MCF 10A (cell line): ENCODE results near the gene ZDHHC18. TPM values are rescaled to one million over a fixed set of nuclear protein-coding genes. Genes with fewer than 3 reads are reported as not detected.
A peak's percentile ranks its signal among the peaks of the same experiment; 100 is the strongest.

Experiments
- BruUV-seq: library from RNA; stranded (reverse); fragments of 400-500 nt; replicated peaks from 2 replicates; lab custom pipeline; 2021; lab: Mats Ljungman, UMichigan
- CTCF ChIA-PET: fragments of 300-600 bp; sonication (Branson Sonifier 250); formaldehyde crosslinking; extraction: SDS; loops from one replicate; lab custom pipeline; 2021; ENCODE audit warnings: antibody characterized with exemption, inconsistent platforms; lab: Yijun Ruan, JAX
- POLR2A ChIA-PET: fragments of 300-600, 350-650 bp; sonication (Branson Sonifier 250); formaldehyde crosslinking; extraction: SDS; loops from one replicate; lab custom pipeline; 2020; ENCODE audit warnings: antibody characterized with exemption, inconsistent platforms; lab: Yijun Ruan, JAX
- DNase-seq: peaks from one replicate; pipeline ENCODE4 v3.0.0-alpha.2; 2018; ENCODE audit not compliant: unreplicated experiment
- H3K27ac Mint-ChIP-seq: one replicate; pipeline ENCODE4 v1.8.0; 2022; ENCODE audit warnings: mild to moderate bottlenecking, low read depth, mixed read lengths; ENCODE audit not compliant: unreplicated experiment
- H3K27me3 Mint-ChIP-seq: one replicate; pipeline ENCODE4 v1.8.0; 2022; ENCODE audit warnings: mixed read lengths; ENCODE audit not compliant: insufficient read depth, unreplicated experiment
- H3K36me3 Mint-ChIP-seq: one replicate; pipeline ENCODE4 v1.8.0; 2022; ENCODE audit warnings: mild to moderate bottlenecking, moderate library complexity, mixed read lengths; ENCODE audit not compliant: insufficient read depth, unreplicated experiment
- H3K4me1 Mint-ChIP-seq: one replicate; pipeline ENCODE4 v1.8.0; 2022; ENCODE audit warnings: mixed read lengths; ENCODE audit not compliant: insufficient read depth, unreplicated experiment
- H3K4me3 Mint-ChIP-seq: one replicate; pipeline ENCODE4 v1.8.0; 2022; ENCODE audit warnings: mild to moderate bottlenecking, moderate library complexity, mixed read lengths; ENCODE audit not compliant: unreplicated experiment
- H3K9me3 Mint-ChIP-seq: one replicate; pipeline ENCODE4 v1.8.0; 2022; ENCODE audit warnings: mixed read lengths; ENCODE audit not compliant: unreplicated experiment
- intact Hi-C: fragments of 100-400 bp; cut with micrococcal nuclease; formaldehyde crosslinking; loops from 2 replicates; pipeline ENCODE4 v1.14.1; 2022
- total RNA-seq: library from RNA; stranded (reverse); gene quantifications from 2 replicates; pipeline ENCODE4 v1.2.3, GENCODE V29; 2022
- TF ChIP-seq, protein P1 (sequence below): fragments of 200-600 bp; IDR thresholded peaks from one replicate; pipeline ENCODE4 v1.8.0; 2022; ENCODE audit warnings: antibody characterized with exemption, mild to moderate bottlenecking; ENCODE audit not compliant: unreplicated experiment

The ZDHHC18 gene
- total RNA-seq, 1 experiment from 2014 or later: 14.0 TPM

DNA sequence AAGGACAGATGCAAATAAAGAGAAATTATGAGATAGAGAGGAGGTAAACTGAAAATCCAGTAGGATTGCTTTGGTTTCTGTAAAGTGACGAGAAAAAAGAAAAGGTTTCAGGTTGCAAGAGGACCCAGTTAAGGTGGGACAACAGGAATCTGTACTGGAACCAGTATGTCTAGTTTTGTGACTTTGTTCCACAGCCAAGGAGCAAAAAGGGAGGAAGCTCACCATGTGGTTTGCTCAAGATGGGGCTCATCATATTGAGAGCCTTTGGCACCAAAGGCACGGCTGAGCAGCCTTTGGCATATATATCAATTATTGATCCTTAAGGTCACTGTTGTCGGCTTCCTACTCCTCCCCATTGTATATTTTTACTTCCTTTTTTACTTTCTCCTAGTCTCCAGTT is 1.8 kb upstream of the ZDHHC18 start:
- intact Hi-C loops: no loop called here
- H3K36me3 Mint-ChIP-seq: no peaks in the 10 kb centered on the region
- H3K27ac Mint-ChIP-seq: no peak overlapping the region
- H3K4me3 Mint-ChIP-seq: no peak overlapping the region
- POLR2A ChIA-PET: no interaction called here
- peaks cover 25% of the 10 kb centered on the region for H3K4me1 Mint-ChIP-seq
- no peak for DNase-seq
- no peaks in the 10 kb centered on the region for H3K9me3 Mint-ChIP-seq
- TF ChIP-seq, protein P1, sequence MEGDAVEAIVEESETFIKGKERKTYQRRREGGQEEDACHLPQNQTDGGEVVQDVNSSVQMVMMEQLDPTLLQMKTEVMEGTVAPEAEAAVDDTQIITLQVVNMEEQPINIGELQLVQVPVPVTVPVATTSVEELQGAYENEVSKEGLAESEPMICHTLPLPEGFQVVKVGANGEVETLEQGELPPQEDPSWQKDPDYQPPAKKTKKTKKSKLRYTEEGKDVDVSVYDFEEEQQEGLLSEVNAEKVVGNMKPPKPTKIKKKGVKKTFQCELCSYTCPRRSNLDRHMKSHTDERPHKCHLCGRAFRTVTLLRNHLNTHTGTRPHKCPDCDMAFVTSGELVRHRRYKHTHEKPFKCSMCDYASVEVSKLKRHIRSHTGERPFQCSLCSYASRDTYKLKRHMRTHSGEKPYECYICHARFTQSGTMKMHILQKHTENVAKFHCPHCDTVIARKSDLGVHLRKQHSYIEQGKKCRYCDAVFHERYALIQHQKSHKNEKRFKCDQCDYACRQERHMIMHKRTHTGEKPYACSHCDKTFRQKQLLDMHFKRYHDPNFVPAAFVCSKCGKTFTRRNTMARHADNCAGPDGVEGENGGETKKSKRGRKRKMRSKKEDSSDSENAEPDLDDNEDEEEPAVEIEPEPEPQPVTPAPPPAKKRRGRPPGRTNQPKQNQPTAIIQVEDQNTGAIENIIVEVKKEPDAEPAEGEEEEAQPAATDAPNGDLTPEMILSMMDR: no peak
- no TSS peak for BruUV-seq
- no peaks in the 10 kb centered on the region for H3K27me3 Mint-ChIP-seq
- CTCF ChIA-PET: interaction anchor here (3.1 kb wide), 1 partner anchor 14 kb away, joined by 15 read pairs; no protein-coding TSS in a partner anchor

DNA sequence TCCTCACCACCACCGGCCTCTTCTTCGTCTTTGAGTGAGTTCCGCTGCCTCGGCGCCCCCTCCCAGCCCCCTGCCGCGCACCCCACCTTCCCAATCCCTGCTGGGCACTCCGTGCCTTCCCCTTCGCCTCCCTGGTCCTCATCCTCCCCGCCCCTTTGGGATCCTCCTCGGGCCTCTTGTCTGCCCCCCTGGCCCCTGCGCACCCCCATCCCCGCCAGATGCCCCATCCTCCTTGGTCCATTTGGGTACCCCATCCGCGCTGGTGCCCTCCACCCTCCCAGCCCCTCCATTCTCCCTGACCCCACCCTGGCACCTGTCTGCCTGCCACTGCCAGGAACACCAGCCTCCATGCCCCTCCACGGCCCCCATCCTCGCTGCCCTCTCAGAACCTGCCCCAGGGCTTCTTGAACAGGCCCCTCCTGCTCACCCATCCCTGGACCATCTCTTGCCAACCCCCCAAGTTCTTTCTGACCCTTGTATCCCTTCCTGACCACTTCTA is 667 bp downstream of the ZDHHC18 start:
- POLR2A ChIA-PET: interaction anchor here (0.7 kb wide), 1 partner anchor 56 kb away, joined by 3 read pairs; no protein-coding TSS in a partner anchor
- TF ChIP-seq, protein P1: no peak
- Mint-ChIP-seq H3K9me3 (no peaks in the 10 kb centered on the region), H3K4me3 (peak overlapping the region; percentile 83), H3K27me3 (no peaks in the 10 kb centered on the region), H3K36me3 (no peaks in the 10 kb centered on the region), H3K27ac (peak overlapping the region; percentile 86), H3K4me1 (peaks cover 20% of the 10 kb centered on the region)
- no peak for DNase-seq
- CTCF ChIA-PET: no interaction called here
- BruUV-seq: no TSS peak
- intact Hi-C loops: no loop called here

DNA sequence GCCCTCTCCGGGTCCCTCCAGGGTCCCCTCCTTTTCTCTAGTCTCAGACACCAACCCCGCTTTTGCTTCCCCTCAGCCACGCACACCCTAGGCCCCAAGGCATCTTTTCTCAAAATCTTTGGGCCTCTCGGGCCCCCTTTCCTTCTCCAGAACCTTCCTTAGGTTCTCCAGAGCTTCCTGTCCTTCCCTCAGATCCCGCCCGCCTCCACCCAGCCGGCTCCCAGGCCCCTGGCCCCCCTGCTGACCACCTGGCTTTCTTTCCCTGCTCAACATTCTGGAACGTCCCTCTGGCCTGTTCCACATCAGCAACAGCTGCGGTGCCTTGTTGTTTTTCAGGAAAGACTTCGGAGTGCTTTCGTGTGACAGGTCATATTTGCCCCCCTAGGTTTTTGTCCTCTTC is 1.2 kb downstream of the ZDHHC18 start:
- H3K27me3 Mint-ChIP-seq: no peaks in the 10 kb centered on the region
- H3K4me3 Mint-ChIP-seq: peak overlapping the region; percentile 83
- H3K4me1 Mint-ChIP-seq: peaks cover 20% of the 10 kb centered on the region
- H3K27ac Mint-ChIP-seq: peak overlapping the region; percentile 86
- POLR2A ChIA-PET: interaction anchor here (0.7 to 0.9 kb wide), 3 partner anchors 35 to 295 kb away, joined by 3 to 4 read pairs (median 3); partner anchors contain the start of gene SFN
- no TSS peak for BruUV-seq
- CTCF ChIA-PET: interaction anchor here (1.2 kb wide), 1 partner anchor 21 kb away, joined by 3 read pairs; no protein-coding TSS in a partner anchor
- intact Hi-C loops: no loop called here
- H3K9me3 Mint-ChIP-seq: no peaks in the 10 kb centered on the region
- TF ChIP-seq, protein P1: no peak
- no peaks in the 10 kb centered on the region for H3K36me3 Mint-ChIP-seq
- DNase-seq: no peak

DNA sequence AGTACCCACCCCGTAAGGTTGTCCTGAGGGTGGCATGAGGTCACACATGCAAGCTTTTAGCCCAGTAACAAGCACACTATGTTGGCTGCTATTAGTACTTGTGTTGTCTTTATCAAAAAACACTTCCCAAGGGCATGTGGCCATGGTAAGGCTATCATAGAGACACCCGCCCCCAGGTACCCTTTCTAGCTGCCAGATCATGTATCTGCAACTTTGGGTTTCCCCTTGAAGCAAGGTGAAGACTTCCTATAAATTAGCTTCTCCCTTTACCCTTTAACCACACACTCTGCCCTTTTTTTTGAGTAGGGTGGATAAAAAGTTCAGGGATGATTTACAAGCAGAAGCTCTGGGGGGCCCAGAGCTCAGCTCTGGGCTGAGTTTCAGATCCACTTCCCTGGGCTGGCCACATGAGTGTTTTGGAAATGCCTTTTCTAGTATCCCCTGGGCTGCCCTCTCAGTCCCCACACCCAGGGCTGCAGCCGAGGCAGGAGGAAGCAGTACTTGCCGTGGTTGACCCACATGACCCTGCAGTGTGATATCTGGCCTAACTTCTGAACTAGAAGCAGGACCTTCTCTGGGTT is 2.0 kb downstream of the ZDHHC18 start:
- H3K4me3 Mint-ChIP-seq: peak overlapping the region; percentile 83
- H3K4me1 Mint-ChIP-seq: peaks cover 20% of the 10 kb centered on the region
- TF ChIP-seq, protein P1: no peak
- H3K27me3 Mint-ChIP-seq: no peaks in the 10 kb centered on the region
- CTCF ChIA-PET: interaction anchor here (1.1 to 1.2 kb wide), 2 partner anchors 21 to 227 kb away, joined by 3 read pairs; no protein-coding TSS in a partner anchor
- POLR2A ChIA-PET: interaction anchor here (0.6 to 1.2 kb wide), 5 partner anchors 12 to 130 kb away, joined by 3 to 4 read pairs (median 4); partner anchors contain the start of gene SFN
- H3K9me3 Mint-ChIP-seq: no peaks in the 10 kb centered on the region
- H3K27ac Mint-ChIP-seq: peak overlapping the region; percentile 86
- intact Hi-C loops: no loop called here
- H3K36me3 Mint-ChIP-seq: no peaks in the 10 kb centered on the region
- DNase-seq: no peak
- TSS peak; percentile 18 for BruUV-seq
